ENCODE data around the gene AGBL1. TPM values are rescaled to one million over a fixed set of nuclear protein-coding genes. Genes with fewer than 3 reads are reported as not detected.
"Not testable (repeated sequence)": the region's sequence is repeated elsewhere in the genome, so short reads cannot be mapped to it uniquely, and the experiment has no call there.

Gene AGBL1
- total RNA-seq, 1 donor from 2014 or later = not detected

GRCh38 chr15:86103825-86104224 lies 24.2 kb downstream of the AGBL1 start:
- Mint-ChIP-seq H3K4me3 (ENCODE audit: unreplicated experiment) (no peak overlapping the region), H3K27ac (ENCODE audit: unreplicated experiment) (no peak overlapping the region), H3K9me3 (ENCODE audit: unreplicated experiment) (peaks cover 13% of the 10 kb centered on the region), H3K36me3 (ENCODE audit: unreplicated experiment) (no peaks in the 10 kb centered on the region), H3K27me3 (ENCODE audit: unreplicated experiment) (no peaks in the 10 kb centered on the region), H3K4me1 (ENCODE audit: unreplicated experiment) (no peaks in the 10 kb centered on the region)
- TF ChIP-seq CTCF (IDR thresholded peaks at IDR 0.05) = no peak
- DNase-seq (ENCODE audit: extremely low spot score, unreplicated experiment) = no peak

DNA sequence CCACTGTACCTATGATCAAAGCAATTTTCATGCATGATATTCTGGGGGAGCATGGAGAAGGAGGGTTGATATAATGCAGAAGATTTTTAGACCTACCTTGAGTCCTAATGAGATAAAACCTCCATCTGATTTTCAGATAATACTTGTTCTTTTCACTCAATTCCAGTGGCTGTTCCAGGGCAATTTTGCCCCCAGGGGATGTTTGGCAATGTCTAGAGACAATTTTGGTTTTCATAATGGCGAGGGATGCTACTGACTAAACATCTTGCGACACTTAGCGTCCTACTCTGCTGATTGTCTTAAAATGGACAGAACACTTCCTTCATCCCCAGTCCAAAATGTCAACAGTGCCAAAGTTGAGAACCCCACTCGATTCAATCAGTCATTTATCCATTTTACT lies 26.6 kb downstream of the AGBL1 start:
- Mint-ChIP-seq H3K4me1 (ENCODE audit: unreplicated experiment) (no peaks in the 10 kb centered on the region), H3K9me3 (ENCODE audit: unreplicated experiment) (peaks cover 13% of the 10 kb centered on the region), H3K27ac (ENCODE audit: unreplicated experiment) (no peak overlapping the region), H3K27me3 (ENCODE audit: unreplicated experiment) (no peaks in the 10 kb centered on the region), H3K36me3 (ENCODE audit: unreplicated experiment) (no peaks in the 10 kb centered on the region), H3K4me3 (ENCODE audit: unreplicated experiment) (no peak overlapping the region)
- TF ChIP-seq CTCF (IDR thresholded peaks at IDR 0.05) = no peak
- no peak for DNase-seq (ENCODE audit: extremely low spot score, unreplicated experiment)

GRCh38 chr15:86115145-86115801 lies 35.6 kb downstream of the AGBL1 start:
- TF ChIP-seq CTCF (IDR thresholded peaks at IDR 0.05) = no peak
- H3K36me3 Mint-ChIP-seq (ENCODE audit: unreplicated experiment) = no peaks in the 10 kb centered on the region
- no peak for DNase-seq (ENCODE audit: extremely low spot score, unreplicated experiment)
- H3K27me3 Mint-ChIP-seq (ENCODE audit: unreplicated experiment) = no peaks in the 10 kb centered on the region
- no peaks in the 10 kb centered on the region for H3K4me1 Mint-ChIP-seq (ENCODE audit: unreplicated experiment)
- no peak overlapping the region for H3K4me3 Mint-ChIP-seq (ENCODE audit: unreplicated experiment)
- no peak overlapping the region for H3K27ac Mint-ChIP-seq (ENCODE audit: unreplicated experiment)
- no peaks in the 10 kb centered on the region for H3K9me3 Mint-ChIP-seq (ENCODE audit: unreplicated experiment)

GRCh38 chr15:86121568-86122225 lies 42.0 kb downstream of the AGBL1 start:
- Mint-ChIP-seq H3K4me1 (ENCODE audit: unreplicated experiment) (no peaks in the 10 kb centered on the region), H3K27ac (ENCODE audit: unreplicated experiment) (no peak overlapping the region), H3K36me3 (ENCODE audit: unreplicated experiment) (no peaks in the 10 kb centered on the region), H3K27me3 (ENCODE audit: unreplicated experiment) (no peaks in the 10 kb centered on the region), H3K4me3 (ENCODE audit: unreplicated experiment) (no peak overlapping the region), H3K9me3 (ENCODE audit: unreplicated experiment) (no peaks in the 10 kb centered on the region)
- no peak for TF ChIP-seq CTCF (IDR thresholded peaks at IDR 0.05)
- DNase-seq (ENCODE audit: extremely low spot score, unreplicated experiment) = no peak

DNA sequence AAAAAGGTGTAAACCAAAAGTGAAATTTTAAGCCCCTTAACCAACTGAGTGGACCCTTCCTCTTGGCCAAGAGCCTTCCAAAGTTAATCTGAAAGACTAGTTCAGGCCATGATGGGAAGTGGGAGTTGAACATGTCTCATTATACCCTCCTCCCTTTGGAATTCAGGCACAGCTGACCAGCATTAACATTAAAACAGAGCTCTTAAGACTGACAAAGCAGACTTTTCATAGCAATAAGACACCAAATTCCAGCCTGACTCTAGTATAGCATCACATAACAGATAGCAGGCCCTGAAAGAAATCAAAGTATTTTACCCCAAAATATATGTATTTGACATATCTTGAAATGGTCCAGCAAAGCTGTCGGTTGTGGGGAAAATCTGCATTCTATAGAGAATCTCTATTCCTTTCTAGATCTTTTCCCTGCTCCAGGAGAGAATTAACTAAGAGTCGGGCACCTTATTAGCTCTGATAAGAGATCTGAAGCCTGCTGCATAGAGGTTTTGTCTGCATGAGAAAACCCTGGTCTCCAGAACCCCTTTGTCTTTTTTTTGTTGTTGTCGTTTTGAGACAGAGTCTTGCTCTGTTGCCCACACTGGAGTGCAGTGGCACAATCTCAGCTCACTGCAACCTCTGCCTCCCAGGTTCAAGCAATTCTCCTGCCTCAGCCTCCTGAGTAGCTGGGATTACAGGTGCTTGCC lies 43.2 kb downstream of the AGBL1 start:
- H3K27ac Mint-ChIP-seq (ENCODE audit: unreplicated experiment); DNase-seq (ENCODE audit: extremely low spot score, unreplicated experiment); H3K4me3 Mint-ChIP-seq (ENCODE audit: unreplicated experiment); H3K36me3 Mint-ChIP-seq (ENCODE audit: unreplicated experiment); H3K4me1 Mint-ChIP-seq (ENCODE audit: unreplicated experiment); H3K9me3 Mint-ChIP-seq (ENCODE audit: unreplicated experiment); H3K27me3 Mint-ChIP-seq (ENCODE audit: unreplicated experiment): not testable (repeated sequence)

Measured in osteocyte (in vitro differentiated cells).